ENCODE measurements around the gene JMJD1C. TPM values are rescaled to one million over a fixed set of nuclear protein-coding genes. Genes with fewer than 3 reads are reported as not detected.
A peak's percentile ranks its signal among the peaks of the same experiment; 100 is the strongest.
"Not testable (repeated sequence)": the region's sequence is repeated elsewhere in the genome, so short reads cannot be mapped to it uniquely, and the experiment has no call there.

Gene JMJD1C
- total RNA-seq, 1 donor from 2014 or later = 105 TPM

DNA sequence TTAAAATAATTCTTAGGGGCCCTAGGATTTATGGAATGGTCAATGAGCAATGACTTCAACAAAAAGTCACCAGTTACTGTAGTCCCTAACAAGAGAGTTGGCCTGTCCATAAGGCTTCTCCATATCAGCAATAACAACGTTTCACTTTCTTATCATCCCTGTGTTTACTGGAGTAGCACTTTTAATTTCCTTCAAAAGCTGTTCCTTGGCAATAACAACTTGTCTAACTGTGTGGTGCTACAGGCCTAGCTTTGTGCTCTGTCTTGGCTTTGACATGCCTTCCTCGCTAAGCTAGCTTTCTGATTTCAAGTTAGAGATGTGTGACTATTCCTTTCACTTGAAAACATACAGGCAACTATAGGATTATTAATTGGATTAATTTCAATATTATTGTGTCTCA lies 81.1 kb downstream of the JMJD1C start:
- Histone ChIP-seq H3K9me3 (no peaks in the 10 kb centered on the region), H3K4me3 (no peak overlapping the region), H3K27me3 (no peaks in the 10 kb centered on the region), H3K4me1 (peaks cover 17% of the 10 kb centered on the region), H3K27ac (no peak overlapping the region), H3K36me3 (no peaks in the 10 kb centered on the region)
- no peak for DNase-seq (ENCODE audit: extremely low spot score in 2 of 2)
- intact Hi-C loops (cut with DNase I) = no loop called here
- TF ChIP-seq POLR2A (IDR thresholded peaks at IDR 0.05) (no peak), POLR2AphosphoS5 (IDR thresholded peaks at IDR 0.05; ENCODE audit: insufficient read depth in 1 of 2, low read depth in 1 of 2) (no peak)
- TF ChIP-seq, protein P1, sequence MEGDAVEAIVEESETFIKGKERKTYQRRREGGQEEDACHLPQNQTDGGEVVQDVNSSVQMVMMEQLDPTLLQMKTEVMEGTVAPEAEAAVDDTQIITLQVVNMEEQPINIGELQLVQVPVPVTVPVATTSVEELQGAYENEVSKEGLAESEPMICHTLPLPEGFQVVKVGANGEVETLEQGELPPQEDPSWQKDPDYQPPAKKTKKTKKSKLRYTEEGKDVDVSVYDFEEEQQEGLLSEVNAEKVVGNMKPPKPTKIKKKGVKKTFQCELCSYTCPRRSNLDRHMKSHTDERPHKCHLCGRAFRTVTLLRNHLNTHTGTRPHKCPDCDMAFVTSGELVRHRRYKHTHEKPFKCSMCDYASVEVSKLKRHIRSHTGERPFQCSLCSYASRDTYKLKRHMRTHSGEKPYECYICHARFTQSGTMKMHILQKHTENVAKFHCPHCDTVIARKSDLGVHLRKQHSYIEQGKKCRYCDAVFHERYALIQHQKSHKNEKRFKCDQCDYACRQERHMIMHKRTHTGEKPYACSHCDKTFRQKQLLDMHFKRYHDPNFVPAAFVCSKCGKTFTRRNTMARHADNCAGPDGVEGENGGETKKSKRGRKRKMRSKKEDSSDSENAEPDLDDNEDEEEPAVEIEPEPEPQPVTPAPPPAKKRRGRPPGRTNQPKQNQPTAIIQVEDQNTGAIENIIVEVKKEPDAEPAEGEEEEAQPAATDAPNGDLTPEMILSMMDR (IDR thresholded peaks at IDR 0.05) = no peak

DNA sequence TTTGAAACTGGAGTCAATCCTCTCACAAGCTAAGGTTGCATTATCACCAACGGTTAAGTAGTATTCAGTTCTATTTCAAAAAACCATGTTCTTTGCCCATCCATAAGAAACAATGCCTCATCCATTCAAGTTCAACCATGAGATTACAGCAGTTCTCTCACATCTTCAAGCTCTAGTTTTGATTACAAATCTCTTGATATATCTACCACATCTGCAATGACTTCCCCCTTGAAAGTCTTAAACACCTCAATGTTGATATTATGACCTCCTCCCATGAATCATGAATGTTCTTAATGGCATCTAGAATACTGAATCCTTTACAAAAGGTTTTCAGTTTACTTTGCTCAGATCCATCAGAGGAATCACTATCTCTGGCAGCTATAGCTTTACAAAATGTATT lies 81.8 kb downstream of the JMJD1C start:
- H3K27me3 ChIP-seq = no peaks in the 10 kb centered on the region
- no peak overlapping the region for H3K27ac ChIP-seq
- no peak for DNase-seq (ENCODE audit: extremely low spot score in 2 of 2)
- peaks cover 17% of the 10 kb centered on the region for H3K4me1 ChIP-seq
- intact Hi-C loops (cut with DNase I) = no loop called here
- H3K36me3 ChIP-seq = no peaks in the 10 kb centered on the region
- TF ChIP-seq, protein P1 (IDR thresholded peaks at IDR 0.05) = no peak
- TF ChIP-seq POLR2A (IDR thresholded peaks at IDR 0.05) (no peak), POLR2AphosphoS5 (IDR thresholded peaks at IDR 0.05; ENCODE audit: insufficient read depth in 1 of 2, low read depth in 1 of 2) (no peak)
- H3K4me3 ChIP-seq = no peak overlapping the region
- H3K9me3 ChIP-seq = no peaks in the 10 kb centered on the region

DNA sequence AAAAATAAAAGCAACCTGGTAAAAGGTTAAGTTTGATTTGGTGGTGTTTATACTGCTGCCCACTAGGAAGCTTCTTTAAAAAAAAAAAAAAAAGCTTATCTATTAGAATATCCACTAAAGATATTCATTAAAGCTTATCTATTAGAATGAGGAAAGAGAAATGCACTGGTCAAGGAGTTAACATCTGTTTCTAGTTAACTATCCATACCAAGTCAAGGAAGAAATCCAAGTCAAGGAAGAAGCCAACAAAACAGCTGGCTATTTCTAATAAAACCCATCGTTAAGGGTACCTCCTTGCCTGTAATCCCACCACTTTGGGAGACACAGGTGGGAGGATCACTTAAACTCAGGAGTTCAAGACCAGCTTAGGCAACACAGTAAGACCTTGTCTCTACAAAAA lies 82.6 kb downstream of the JMJD1C start:
- H3K36me3 ChIP-seq = no peaks in the 10 kb centered on the region
- H3K9me3 ChIP-seq = no peaks in the 10 kb centered on the region
- H3K4me3 ChIP-seq = no peak overlapping the region
- intact Hi-C loops (cut with DNase I) = no loop called here
- H3K27ac ChIP-seq = no peak overlapping the region
- DNase-seq (ENCODE audit: extremely low spot score in 2 of 2) = no peak
- TF ChIP-seq, protein P1 (IDR thresholded peaks at IDR 0.05) = no peak
- TF ChIP-seq POLR2A (IDR thresholded peaks at IDR 0.05) (no peak), POLR2AphosphoS5 (IDR thresholded peaks at IDR 0.05; ENCODE audit: insufficient read depth in 1 of 2, low read depth in 1 of 2) (no peak)
- no peaks in the 10 kb centered on the region for H3K27me3 ChIP-seq
- H3K4me1 ChIP-seq = peaks cover 24% of the 10 kb centered on the region

DNA sequence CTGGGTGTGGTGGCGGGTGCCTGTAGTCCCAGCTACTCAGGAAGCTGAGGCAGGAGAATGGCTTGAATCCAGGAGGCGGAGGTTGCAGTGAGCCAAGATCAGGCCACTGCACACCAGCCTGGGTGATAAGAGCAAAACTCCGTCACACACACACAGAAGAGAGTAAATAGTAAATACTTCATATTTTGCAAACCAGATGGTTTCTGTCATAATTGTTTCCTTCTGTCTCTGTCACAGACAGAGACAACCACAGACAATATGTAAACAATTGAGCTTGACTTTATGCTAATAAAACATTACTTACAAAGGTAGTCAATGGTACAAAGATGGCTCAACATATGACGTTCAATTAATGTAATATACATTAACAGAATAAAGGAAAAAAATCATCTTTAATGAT lies 83.7 kb downstream of the JMJD1C start:
- Histone ChIP-seq H3K4me3 (no peak overlapping the region), H3K36me3 (no peaks in the 10 kb centered on the region), H3K4me1 (peaks cover 30% of the 10 kb centered on the region), H3K27me3 (no peaks in the 10 kb centered on the region), H3K9me3 (no peaks in the 10 kb centered on the region), H3K27ac (no peak overlapping the region)
- intact Hi-C loops (cut with DNase I) = no loop called here
- no peak for DNase-seq (ENCODE audit: extremely low spot score in 2 of 2)
- TF ChIP-seq POLR2A (IDR thresholded peaks at IDR 0.05) = no peak
- no peak for TF ChIP-seq POLR2AphosphoS5 (IDR thresholded peaks at IDR 0.05; ENCODE audit: insufficient read depth in 1 of 2, low read depth in 1 of 2)
- TF ChIP-seq, protein P1 (IDR thresholded peaks at IDR 0.05) = no peak

DNA sequence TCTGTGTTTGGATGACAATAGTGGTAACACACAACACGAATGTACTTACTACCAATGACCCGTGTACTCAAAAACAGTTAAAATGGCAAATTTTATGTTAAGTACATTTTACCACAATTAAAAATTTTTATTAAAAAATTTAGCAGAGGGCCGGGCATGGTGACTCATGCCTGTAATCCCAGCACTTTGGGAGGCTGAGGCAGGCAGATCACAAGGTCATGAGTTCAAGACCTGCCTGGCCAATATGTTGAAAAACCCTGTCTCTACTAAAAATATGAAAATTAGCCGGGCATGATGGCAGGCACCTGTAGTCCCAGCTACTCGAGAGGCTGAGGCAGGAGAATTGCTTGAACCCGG lies 88.5 kb downstream of the JMJD1C start:
- H3K27me3 ChIP-seq; H3K36me3 ChIP-seq; H3K27ac ChIP-seq; H3K9me3 ChIP-seq; intact Hi-C loops (cut with DNase I); DNase-seq (ENCODE audit: extremely low spot score in 2 of 2): not testable (repeated sequence)
- Histone ChIP-seq H3K4me3 (peak overlapping the region in 1 of 2 donors; percentile 9), H3K4me1 (peaks cover 34% of the 10 kb centered on the region)
